GM19035 (cell line): Measurements from ENCODE around the gene TALDO1.
A peak's percentile ranks its signal among the peaks of the same experiment; 100 is the strongest.

Source experiments
- ATAC-seq: cut with Tn5 transposase; IDR thresholded peaks from one replicate; pipeline ENCODE4 v1.9.1; 2021; ENCODE audit not compliant: unreplicated experiment

Gene TALDO1

GRCh38 chr11:747158-748006 is at the start of gene TALDO1:
Gene TALDO1, plus strand, starts transcription at chr11:747464. Its CDS starts 18 bp downstream, at chr11:747482.
- peak; percentile 92 for ATAC-seq

GRCh38 chr11:697811-698311 is 49.4 kb upstream of the TALDO1 start:
- no peak for ATAC-seq

- ATAC-seq: no peak
Measured at GRCh38 chr11:698493-699115, 48.7 kb upstream of the TALDO1 start.

GRCh38 chr11:699116-699508 is 48.2 kb upstream of the TALDO1 start:
- no peak for ATAC-seq

GRCh38 chr11:699753-700152 is 47.5 kb upstream of the TALDO1 start:
- no peak for ATAC-seq

- no peak for ATAC-seq
Measured at GRCh38 chr11:701741-702461, 45.4 kb upstream of the TALDO1 start.

GRCh38 chr11:702462-703461 is 44.5 kb upstream of the TALDO1 start:
- no peak for ATAC-seq

- no peak for ATAC-seq
Measured at GRCh38 chr11:703506-703905, 43.8 kb upstream of the TALDO1 start.

GRCh38 chr11:704228-704674 is 43.0 kb upstream of the TALDO1 start:
- no peak for ATAC-seq

- ATAC-seq: no peak
Measured at GRCh38 chr11:704781-705645, 42.3 kb upstream of the TALDO1 start.

- ATAC-seq: no peak
Measured at GRCh38 chr11:705646-706438, 41.4 kb upstream of the TALDO1 start, which contains the start of gene EPS8L2. Gene EPS8L2, plus strand, starts transcription at chr11:706231. Its CDS starts 3,177 bp downstream, at chr11:709408.

- ATAC-seq: no peak
Measured at GRCh38 chr11:706439-706956, 40.8 kb upstream of the TALDO1 start.

- no peak for ATAC-seq
Measured at GRCh38 chr11:706957-707816, 40.1 kb upstream of the TALDO1 start.

GRCh38 chr11:707817-708420 is 39.3 kb upstream of the TALDO1 start:
- no peak for ATAC-seq

- ATAC-seq: no peak
Measured at GRCh38 chr11:708511-708910, 38.8 kb upstream of the TALDO1 start.

- no peak for ATAC-seq
Measured at GRCh38 chr11:709109-709997, 37.9 kb upstream of the TALDO1 start.
